ENCODE results near the gene MCOLN2.
"Not testable (repeated sequence)": the region's sequence is repeated elsewhere in the genome, so short reads cannot be mapped to it uniquely, and the experiment has no call there.

DNA sequence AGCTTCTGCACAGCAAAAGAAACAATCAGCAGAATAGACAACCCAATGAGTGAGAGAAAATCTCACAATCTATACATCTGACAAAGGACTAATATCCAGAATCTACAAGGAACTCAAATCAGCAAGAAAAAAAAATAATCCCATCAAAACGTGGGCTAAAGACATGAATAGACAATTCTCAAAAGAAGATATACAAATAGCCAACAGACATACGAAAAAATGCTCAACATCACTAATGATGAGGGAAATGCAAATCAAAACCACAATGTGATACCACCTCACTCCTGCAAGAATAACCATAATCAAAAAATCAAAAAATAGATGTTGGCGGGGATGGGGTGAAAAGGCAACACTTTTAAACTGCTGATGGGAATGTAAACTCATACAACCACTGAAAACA lies 10.4 kb downstream of the MCOLN2 start:
- TF ChIP-seq, protein P1, sequence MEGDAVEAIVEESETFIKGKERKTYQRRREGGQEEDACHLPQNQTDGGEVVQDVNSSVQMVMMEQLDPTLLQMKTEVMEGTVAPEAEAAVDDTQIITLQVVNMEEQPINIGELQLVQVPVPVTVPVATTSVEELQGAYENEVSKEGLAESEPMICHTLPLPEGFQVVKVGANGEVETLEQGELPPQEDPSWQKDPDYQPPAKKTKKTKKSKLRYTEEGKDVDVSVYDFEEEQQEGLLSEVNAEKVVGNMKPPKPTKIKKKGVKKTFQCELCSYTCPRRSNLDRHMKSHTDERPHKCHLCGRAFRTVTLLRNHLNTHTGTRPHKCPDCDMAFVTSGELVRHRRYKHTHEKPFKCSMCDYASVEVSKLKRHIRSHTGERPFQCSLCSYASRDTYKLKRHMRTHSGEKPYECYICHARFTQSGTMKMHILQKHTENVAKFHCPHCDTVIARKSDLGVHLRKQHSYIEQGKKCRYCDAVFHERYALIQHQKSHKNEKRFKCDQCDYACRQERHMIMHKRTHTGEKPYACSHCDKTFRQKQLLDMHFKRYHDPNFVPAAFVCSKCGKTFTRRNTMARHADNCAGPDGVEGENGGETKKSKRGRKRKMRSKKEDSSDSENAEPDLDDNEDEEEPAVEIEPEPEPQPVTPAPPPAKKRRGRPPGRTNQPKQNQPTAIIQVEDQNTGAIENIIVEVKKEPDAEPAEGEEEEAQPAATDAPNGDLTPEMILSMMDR (IDR thresholded peaks at IDR 0.05; ENCODE audit: control extremely low read depth in 1 of 3, insufficient read depth in 1 of 3, low read depth in 1 of 3, low read length in 3 of 3) = not testable (repeated sequence)
- not testable (repeated sequence) for TF ChIP-seq POLR2A (IDR thresholded peaks at IDR 0.05; ENCODE audit: control extremely low read depth in 1 of 2, low read depth in 2 of 2, low read length in 2 of 2); TAF1 (IDR thresholded peaks at IDR 0.05; ENCODE audit: low read depth, low read length); EGR1 (IDR thresholded peaks at IDR 0.05; ENCODE audit: borderline replicate concordance, low read depth, low read length); BRCA1 (IDR thresholded peaks at IDR 0.05; ENCODE audit: low read depth, low read length); TEAD4 (IDR thresholded peaks at IDR 0.05; ENCODE audit: low read depth, low read length); EZH2 (IDR thresholded peaks at IDR 0.05; ENCODE audit: low read depth, low read length, severe bottlenecking); POLR2AphosphoS5 (IDR thresholded peaks at IDR 0.05; ENCODE audit: low read depth, low read length); ATF2 (IDR thresholded peaks at IDR 0.05; ENCODE audit: low read length); CBX8 (IDR thresholded peaks at IDR 0.05; ENCODE audit: borderline replicate concordance, low read depth, low read length); TBP (IDR thresholded peaks at IDR 0.05; ENCODE audit: low read depth, low read length)

All from H1 (cell line).